Activated naive CD4-positive, alpha-beta T cell treated with Interleukin-2 at 50 U/mL for 16 hours (primary cell): ENCODE results near the gene CAPN5.

Experiments
- DNase-seq: peaks from one replicate; pipeline ENCODE4 v3.0.0-alpha.2; 2020

CAPN5 gene

DNA sequence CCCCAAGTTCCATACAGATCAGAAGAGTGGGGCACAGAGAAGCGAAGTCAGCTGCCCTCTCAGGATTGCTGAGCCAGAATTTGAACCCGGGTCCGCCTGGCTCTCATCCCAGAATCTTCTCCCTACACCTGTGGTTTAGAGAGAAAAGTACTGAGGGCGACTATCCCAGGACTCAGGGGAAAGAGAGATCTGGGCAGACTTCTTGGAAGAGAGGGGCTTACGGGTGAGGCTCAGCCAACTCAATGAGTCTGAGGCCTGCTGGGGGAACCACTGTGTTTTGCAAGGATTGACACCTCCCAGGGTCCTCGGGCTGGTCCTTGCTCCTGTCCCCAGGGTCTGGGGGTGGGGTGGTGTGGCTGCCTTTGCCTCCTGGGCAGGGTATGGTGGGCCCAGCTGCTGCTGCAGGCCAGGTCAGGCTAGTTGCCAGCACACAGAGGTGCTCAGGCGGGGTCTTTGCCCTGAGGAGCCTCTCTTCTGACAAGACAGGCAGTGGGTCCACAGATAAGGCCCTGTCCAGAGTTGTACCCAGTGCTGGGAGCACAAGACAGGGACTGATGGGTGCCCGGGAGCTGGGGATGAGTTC, 1.2 kb downstream of the CAPN5 start:
- no peak for DNase-seq

DNA sequence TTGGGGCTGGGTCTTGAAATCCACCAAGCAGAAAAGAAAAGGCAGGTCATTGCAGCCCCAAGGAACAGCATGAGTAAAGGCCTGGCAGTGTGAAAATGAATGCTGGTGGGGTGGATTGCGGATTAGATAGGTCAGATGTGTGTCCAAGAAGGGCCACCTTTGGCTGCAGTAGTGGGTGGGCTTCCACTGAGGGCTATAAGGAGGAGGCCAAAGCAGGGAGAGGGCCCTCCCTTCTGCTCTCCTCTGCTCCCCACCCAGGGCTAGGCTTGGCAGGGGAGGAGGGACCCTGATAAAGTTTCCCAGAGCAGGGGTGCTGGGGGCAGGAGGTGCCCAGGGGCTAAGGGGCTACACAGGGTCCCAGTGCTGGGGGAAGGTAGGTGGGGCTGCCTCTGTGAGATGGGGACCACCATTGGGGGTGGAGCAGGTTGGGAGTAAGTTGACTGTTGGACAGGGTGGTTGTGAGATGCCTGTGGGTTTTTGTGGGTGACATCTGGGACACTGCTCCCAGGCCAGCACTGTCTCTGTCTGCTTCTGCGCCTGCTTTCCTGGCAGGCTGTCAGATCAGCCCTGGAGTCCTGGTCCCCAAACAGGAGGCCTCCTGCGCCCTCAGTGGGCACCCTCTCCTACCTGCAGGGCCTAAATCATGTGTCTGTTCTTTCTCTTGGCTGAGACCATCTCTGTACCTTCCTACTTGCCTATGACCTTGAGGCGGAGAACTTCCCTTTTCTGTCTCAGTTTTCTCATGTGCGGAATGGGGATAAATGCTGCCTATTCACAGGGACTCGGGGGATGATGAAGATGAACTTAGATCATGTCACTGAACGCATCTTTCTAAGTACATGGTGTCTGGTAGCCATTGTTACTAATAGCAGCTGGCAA, 1.9 kb downstream of the CAPN5 start:
- no peak for DNase-seq

DNA sequence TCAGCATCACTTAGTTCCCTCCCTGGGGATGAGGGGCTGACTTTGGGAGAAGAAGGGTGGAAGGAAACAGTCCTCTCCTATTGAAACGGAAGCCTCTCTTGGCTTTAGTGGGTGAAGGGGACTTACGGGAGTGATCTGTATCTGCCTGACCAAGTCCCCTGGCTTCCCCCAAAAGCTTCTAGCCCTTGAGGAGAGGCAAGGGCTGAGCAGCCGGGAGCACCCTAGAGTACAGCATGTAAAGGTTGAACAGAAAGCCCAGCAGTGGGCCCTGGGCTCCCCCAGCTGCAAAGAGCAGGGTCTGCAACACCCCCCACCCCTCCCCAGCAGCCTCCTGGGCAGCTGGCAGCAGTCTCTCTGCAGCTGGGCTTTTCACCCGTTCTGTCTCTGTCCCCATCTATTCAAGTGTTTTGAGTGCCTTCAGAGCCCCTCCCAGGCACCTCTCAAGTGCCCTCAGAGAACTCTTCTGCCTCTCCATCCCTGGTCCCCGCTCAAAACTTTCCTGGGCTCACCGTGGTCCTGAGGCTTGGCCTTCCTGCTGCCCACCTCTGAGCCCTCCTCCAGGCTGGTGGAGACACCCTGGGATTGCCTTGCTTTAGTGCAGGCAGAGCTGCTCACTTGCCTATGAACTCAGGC, 2.7 kb downstream of the CAPN5 start:
- DNase-seq: no peak

DNA sequence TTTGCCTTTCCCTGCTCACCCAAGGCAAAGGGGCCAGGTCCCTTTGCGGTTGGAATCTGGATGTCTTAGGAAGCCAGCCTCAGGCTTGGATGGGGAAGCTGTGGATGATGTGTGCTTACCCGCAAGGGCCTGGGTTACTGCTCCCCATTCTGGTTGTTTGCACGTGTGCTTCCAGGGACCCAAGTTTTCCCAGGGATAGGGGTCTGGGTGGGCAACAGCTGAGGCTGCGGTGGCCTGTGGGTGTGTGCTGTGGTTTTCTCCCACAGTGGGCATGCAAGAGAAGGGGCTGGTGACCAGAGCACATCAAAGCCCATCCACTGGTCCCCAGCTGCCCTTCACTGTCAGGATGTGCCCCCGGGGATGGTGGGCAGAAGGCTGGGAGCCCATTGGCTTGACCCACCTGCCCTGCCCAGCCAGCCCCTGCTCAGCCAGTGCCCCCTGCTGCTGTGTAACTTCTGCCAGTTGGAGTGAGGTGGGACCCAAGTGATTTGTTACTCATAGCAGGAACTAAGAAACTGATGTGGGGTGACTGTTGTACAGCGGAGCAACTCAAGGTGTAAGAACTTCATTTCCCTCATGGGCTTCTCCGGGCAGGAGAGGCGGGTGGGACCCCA, 3.3 kb downstream of the CAPN5 start:
- no peak for DNase-seq

DNA sequence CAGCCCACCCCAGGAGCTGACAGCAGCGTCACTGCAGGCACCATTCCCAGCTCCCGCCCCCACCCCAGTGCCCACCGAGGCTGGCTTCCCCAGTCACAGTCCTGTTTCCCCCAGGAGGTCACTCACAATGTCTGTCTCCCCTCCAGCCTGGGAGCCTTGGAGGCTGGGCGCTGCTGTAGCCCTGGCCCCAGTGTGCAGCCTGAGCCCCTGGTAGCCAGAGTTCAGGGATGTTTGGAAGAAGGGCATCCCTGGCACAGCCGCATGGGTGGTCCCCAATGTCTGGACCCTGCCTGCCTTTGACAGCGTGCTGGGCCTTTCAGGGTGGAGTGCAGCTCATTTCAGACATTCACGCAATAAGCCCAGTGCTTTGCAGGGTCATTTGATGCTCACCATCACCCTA, 4.3 kb downstream of the CAPN5 start:
- no peak for DNase-seq

DNA sequence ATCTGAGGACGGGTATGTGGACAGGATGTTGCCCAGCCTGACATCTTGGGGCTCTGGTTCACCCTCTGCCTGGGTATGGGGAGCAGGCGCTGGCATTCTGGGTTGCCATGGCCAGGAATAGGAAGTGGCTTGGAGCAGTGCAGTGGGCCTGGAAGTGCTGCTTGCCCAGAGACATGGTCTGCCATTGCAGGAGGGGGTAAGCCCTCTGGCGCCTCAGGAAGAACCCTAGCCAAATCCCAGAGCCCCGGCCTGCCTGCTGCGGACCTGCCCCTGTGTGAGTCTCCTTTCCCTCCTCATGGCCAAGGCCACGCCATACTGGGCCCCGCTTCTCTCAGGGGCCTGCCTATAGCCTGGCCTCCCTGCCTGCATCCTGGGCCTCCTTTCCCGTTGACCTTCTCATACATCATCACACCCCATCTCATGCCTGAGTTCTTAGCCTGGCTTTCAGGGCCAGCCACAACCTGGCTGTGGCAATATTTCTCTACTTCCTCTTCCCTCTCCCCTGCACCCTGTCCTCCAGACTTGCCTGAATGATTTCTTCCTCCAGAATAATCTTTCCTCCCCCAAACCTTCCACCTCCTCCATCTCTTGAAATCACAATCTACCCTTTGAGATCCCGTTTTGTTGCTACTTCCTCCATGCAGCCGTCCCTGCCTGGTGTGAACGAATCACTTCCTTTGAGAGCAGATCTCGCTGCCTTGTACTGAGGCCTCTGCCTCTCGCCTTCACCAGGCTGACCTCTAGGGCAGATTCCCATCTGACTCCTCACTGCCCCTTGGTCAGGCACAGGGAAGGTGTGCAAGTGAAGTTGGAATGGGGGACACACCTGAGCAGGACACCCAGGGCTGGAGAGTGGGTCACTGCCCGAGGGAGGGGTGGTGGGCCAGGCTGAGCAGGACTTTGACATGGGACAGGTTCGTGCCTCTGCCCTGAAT, 5.2 kb downstream of the CAPN5 start:
- DNase-seq: no peak

DNA sequence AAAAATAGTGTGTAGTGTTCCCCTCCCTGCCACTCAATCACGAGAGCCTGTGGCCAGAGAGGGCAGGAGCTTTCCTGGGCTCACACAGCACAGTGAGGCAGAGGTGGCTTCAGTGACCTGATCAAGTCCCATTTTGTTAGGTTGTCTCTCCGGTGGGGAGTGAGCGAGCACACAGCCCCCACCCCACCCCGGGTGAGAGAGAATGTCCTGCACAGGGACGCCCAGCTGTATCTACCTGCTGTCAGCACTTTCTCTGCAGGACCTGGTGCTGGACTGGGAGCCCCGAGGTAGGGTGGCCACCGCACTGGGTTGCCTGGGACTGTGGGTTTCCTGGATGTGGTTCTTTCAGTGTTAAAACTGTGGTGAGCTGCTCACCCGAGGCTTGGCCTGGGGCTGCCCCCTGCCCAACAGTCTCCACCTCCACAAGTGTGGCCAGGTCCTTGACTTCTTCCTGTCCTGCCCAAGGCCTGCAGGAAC, 6.1 kb downstream of the CAPN5 start:
- no peak for DNase-seq

DNA sequence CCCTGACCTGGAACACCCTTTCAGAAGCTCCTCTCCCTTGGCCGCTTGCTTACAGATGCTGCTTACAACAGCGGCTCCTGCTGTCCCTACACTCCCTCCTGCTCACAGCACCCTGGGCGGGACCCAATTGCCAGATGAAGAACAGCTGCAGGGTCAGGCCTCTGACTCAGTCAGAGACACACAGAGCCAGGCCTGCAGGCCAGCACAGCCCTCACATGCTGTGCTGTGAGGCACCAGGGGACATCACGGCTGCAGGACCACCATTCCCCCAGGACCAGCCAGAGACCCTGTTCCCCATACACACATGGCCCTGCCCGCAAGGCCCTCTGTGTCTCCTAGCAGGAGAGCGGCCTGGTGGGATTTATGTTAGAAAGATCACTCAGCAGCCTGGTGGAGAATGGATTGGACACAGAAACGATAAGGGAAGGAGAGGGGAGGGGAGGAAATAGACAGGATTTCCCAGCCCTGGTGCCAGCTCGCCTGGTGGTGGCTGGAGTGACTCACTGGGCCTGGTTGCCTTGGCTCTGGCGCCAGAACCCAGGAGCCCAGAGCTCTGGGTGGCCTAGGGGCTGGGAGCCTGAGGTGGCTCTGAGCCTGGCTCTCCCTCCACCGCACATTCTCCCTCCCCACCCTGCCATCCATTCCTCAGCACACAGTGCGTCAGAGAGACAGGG, 6.7 kb downstream of the CAPN5 start:
- DNase-seq: no peak

DNA sequence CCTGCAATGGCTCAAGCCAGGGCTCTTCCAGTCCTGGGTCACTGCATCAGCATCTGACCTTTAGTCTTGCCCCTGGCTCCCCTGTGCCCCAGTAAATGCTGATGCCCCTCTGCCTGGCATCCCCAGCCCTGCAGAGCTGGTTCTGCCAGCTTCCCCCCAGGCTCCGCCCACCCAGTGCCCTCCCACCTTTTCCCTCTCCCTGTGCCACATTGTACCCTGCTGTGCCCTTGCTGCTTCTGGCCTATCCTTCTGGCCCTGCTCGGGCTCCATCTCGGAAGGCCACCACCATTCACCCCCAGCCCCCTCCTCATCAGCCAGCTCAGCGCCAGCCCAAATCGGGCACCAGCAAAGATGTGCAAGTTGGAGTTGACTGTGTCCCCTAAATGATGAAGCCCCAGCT, 7.4 kb downstream of the CAPN5 start:
- DNase-seq: no peak

DNA sequence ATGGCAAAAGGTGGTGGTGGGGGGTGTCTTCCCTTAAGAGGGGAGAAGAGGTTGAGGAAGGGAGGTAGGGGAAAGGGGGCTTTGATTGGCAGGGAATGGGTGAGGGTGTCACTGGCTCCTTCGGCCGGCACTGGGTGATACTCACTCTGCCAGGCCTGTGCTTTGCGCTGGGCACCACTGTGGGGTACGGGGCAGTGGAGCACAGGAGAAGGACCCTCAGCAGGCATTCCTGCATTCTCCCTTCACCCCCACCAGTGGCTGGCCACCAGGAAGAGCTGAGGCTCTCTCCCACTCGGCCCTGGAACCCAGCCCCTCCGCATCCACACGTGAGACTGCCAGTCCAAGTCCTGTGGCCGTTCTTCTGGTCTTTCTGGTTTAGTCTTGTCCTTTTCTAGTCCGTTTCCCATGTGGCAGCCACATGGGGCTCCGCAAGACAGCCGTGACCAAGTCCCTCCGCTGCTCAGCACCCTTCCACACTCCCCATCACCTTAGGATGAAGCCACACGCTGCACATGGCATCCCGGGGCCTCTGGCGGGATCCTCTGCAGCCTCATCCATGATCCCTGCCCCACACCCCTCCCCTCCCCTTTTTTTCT, 8.0 kb downstream of the CAPN5 start:
- no peak for DNase-seq

DNA sequence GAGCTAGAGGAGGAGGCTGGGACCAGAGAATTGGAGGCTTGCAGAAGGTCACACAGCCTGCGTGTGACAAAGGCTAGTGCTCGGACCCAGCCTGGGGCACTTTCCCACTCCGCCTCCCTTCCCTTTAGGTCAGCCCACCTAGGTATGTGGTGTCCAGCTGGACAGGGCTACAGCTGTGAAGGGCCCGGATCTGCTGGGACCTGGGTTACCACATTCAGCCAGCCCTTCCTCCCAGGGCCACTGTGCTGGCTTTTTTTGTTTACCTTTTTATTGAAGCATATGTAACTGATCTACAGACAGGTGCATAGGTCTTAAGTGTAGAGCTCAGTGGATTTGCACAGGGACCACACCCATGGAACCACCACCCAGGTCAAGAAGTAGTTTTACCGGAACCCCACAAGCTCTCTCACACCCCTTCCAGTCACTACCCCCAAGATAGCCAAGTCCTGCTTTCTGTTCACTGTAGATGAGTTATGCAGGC, 8.7 kb downstream of the CAPN5 start:
- no peak for DNase-seq

DNA sequence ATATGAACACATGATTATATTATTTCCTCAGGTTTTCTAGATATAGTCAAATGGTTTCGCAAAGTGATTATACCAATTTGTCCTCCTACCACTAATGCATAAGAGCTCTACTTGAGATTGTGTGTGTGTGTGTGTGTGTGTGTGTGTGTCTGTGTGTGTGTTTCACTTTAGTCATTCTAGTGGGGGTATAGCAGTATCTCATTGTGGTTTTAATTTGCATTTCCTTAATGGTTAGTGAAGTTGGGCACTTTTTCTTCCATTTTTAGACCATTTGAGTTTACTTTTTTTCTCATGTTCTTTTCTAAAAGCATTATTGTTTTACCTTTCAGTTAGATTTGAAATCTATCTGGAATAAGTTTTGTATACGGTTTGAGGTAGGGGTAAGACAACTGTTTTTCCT, 12.9 kb downstream of the CAPN5 start:
- DNase-seq: no peak

DNA sequence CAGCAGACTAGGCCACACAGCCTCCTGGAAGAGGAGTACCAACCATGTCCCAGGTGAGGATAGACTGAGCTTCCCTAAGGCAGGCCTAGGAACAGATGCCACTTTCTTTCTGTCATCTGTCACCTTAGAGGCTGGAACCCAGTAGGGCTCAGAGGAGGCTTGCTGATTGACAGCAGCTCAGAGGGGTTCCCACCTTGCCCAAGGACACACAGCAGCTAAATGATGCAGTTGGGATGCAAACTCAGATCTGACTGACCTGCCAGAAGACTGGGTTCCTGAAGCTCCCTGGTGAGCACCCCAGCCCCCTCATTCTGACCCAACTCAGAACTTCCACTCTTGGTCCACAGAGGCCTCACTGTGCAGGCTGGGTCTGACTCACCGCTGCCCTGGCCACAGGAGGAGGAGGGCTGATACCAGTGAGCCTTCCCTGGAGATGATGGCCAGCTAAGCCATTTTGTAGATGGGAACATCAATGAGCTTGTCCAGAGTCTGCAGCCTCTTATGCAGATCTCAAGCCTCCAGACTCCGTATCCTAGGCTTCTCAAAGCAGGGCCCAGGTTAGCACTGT, 14.0 kb downstream of the CAPN5 start:
- no peak for DNase-seq

DNA sequence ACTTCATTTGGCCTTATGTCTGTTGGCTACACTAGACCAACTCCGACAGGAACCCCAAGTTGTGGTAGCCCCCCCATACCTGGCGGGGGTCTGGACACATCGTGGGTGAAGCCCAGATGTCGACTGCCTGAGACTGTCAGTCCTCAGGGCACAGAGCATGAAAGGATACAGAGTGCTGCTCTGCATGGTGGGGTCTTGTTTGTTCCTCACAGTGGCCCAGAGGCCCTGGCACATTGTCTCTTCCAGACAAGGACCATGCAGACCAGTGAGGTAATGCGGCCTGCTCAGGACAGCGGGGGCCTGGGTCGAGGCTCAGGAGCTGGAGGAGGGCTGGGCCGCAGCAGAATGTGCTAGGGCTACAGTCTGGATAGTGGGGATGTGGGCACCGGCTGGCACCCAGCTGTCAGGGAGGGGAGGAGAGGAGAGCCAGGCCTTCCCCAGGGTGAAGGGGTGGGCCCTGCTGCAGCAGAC, 14.6 kb downstream of the CAPN5 start:
- DNase-seq: no peak

DNA sequence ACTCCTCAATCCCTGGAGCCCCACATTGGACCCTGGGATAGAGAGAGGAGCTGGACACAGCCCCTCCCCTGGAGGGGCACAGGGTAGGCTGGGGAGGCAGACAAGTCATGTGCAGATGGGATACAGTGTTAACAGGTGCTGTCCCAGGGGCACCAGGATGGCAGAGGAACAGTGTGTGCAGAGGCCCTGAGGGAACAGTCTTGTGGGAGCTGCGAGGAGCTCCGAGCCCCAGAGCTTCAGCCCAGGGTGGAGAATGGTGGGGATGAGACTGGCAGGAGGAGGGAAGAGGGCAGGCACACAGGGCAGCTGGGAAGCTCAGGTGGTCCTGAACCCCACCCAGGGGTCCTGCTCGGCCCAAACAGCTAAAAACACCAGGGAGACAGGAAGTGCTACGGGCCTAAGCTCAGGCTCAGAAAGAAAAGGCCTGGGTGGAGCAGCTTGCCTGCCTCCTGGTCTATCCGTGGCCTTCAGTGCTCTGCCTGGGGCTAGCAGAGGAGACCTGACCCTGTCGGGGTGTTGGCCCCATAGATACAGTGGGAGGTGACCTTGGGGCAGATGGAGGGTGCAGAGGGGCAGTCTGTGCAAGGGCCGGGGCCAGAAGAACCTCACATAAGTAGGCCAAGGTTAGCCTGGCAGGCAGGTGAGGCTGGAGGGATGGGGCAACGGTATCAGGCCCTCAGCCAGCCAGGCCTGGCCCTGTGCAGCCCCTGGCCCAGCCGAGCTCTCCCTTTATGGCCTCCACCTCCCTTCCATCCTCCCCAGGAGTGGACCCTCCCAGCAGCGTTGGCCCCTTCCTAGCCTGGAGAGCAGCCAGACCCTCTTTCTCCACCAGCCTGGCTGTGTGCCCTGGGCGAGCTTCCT, 15.4 kb downstream of the CAPN5 start:
- no peak for DNase-seq

DNA sequence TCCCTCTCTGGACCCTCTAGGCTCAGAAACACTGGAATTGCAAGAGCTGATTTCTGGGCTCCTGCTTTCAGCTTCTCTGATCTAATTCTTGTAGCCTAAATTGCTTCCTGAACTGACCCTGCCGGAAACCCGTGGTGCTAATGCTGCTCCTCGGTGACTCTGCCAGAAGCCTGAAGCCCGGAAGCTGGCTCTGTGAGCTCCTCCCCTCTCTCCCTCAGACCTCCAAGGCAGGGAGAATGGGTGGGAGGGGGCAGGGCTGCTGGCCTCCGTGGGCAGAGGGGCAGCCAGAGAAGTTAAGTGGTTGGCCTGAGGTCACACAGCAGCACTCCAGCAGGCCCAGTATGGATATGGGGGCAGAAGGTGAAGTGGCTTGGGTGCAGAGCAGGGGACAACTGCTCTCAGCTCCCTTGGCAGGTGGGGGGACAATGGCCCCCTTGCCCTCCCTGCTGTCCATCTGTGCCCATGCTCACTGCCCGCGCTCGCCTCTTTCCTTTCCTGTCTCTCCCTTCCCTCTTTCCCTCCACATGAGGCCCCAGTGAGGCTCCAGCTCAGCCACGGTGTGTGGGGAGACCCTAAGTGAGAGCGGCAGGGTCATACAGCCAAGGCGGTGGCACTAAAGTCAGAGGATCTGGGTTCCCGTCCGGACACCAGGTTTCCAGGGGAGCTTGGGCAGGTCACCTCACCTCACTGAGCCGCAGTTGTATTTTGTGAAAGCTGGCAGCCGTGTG, 16.2 kb downstream of the CAPN5 start:
- DNase-seq: peak; percentile 44

DNA sequence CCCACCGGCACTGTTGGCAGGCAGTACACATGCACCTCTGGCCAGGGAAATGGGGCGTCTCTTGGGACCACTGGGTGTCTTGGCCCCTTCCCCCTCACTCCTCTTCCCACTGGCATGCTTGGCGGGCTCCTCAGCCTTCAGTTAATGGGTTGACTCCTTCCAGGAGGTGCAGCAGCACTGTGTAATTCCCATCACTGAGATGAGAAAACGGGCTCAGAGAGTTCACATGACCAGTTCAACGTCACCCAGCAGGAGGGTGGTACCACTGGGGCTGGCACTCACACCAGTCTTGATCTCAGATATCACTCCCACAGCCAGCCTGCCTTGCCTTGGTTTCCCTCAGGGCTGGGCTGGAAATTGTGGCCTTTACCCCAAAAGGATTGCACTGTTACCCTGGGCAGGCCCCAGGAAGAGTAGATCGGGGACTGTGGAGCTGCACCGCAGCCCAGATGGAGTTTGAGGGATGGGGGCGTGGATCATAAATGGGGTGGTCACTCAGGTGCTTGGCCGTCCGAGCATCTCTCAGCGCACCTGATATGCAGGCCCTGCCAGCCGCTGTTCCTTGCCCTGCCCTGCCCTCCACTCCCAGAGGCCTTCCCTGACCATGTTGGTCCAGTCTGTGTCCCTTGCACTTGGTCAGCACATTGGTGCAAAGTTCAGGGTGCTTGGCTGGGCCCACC, 16.9 kb downstream of the CAPN5 start:
- no peak for DNase-seq

DNA sequence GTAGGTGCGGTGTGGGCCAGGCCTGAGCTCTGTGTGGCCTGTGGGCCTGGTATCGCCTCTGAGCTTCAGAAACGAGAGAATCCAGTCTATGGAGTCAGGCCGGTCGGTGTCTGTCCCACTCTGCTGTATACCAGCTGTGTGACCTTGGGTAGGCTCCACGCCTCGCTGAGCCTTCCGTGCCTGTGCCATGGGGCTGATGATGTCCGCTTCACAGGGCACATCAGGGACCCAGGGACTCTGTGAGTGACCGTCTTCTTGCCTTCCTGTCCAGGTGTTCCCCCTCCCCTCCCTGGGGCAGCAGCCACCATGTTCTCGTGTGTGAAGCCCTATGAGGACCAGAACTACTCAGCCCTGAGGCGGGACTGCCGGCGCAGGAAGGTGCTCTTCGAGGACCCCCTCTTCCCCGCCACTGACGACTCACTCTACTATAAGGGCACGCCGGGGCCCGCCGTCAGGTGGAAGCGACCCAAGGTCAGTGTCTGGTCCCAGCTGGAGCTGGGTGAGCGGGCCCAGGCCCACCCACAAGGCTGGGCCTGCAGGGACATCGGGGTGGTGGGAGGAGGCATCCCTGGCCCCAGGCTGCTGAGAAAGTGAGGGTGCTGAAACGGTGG, 17.9 kb downstream of the CAPN5 start:
- DNase-seq: no peak
